Measurements from ENCODE around the gene TRANK1.

- TF ChIP-seq CTCF (IDR thresholded peaks at IDR 0.05), result no peak
- no peak for TF ChIP-seq POLR2A (IDR thresholded peaks at IDR 0.05)
Measured at GRCh38 chr3:36942638-36943248, 2.1 kb downstream of the TRANK1 start.
